ENCODE data around the gene UBL7.
A peak's percentile ranks its signal among the peaks of the same experiment; 100 is the strongest.

UBL7 gene

DNA sequence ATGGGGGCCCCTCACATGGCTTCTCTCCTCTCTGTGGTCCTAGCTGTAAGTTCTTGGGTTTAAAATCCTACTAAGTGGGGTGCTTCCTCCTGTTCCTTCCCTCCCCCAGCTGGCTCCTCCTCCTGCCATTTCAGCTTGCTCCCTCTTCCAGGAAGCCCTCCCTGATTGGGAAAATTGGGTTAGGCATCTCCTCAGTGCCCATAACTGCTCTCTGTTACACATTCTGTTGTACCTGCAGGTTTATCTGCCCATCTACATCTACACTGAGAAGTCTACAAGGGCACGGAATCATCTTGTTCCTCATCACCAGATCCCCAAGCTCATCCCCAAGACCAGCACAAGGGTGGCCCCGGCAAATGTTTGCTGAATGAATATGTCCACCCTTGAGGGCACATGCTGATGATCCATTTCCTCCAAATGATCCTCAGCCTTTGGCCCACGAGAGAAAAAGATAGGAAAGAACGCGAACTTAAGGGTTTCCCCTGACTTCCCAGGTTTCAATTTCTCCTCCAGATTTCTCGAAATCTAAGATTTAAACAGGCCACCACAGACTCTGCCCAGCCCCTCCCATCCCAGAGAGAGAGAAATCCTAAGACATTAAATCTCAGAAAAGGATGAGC, 31.1 kb downstream of the UBL7 start:
- in situ Hi-C loops (cut with HindIII; ENCODE audit: low pct_ligation_motif_present, low pct_unique_long_range_greater_than_20kb, low sequenced_read_pairs): no loop called here
- DNase-seq: no peak

GRCh38 chr15:74428970-74429780, 31.8 kb downstream of the UBL7 start:
- in situ Hi-C loops (cut with HindIII; ENCODE audit: low pct_ligation_motif_present, low pct_unique_long_range_greater_than_20kb, low sequenced_read_pairs): no loop called here
- no peak for DNase-seq

GRCh38 chr15:74428442-74428787, 32.5 kb downstream of the UBL7 start:
- no peak for DNase-seq
- in situ Hi-C loops (cut with HindIII; ENCODE audit: low pct_ligation_motif_present, low pct_unique_long_range_greater_than_20kb, low sequenced_read_pairs): no loop called here

DNA sequence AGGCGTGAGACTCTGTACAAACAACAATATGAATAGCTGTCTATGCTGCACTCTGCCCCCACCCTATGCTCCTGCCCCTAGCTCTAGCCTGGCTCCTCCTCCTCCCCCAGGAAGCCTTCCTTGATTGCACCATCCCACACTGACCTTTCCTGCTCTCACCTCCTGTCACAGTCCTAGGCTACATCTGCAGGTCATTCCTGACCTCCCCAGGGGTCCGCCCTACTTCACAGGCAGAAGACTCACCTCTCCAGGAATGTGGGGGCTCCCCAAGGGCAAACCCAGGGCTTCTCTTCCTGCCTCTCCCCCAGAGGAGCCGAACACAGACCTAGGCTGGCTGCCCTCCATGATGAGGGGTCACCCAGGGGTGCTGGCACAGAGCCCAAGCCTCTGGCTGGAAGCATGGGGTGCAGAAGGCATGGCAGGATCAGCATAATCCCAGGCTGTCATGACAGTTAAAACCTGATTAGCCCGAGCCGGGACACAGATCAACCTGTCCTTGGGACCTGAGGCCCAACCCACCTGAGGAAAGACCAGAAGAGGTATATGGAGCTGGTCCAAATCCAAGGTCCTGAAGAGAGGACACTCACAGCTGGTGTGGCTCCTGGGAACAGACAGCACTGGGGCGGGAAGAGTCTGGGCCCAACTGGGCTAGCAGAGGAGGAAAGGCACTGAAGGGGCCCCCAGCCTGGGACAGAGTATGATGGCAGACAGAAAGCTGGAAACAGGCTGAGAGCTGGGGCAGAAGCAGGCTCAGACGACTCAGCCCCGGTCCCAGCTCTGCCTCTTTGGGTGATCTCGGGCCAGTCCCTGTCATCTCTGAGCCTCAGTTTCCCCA, 33.1 kb downstream of the UBL7 start:
- no peak for DNase-seq
- in situ Hi-C loops (cut with HindIII; ENCODE audit: low pct_ligation_motif_present, low pct_unique_long_range_greater_than_20kb, low sequenced_read_pairs): no loop called here

GRCh38 chr15:74426404-74427281, 34.3 kb downstream of the UBL7 start:
- no peak for DNase-seq
- in situ Hi-C loops (cut with HindIII; ENCODE audit: low pct_ligation_motif_present, low pct_unique_long_range_greater_than_20kb, low sequenced_read_pairs): no loop called here

DNA sequence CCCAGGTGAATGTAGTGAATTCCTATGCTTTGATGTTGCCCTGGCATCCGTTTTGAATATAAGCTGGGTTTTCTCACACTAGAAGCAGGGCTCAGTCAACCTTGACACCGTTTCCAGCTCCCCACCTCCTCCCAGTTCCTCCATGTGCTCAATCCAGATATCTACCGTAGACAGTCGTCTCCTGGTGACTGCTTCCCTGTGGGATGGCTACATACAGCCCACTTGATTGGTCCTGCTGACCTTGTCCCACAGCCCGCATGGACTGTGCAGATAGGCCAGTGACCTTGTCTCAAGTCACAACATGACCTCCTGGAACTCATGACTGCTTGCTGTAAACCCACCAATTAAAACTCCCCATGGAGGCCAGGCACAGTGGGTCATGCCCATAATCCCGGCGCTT, 35.3 kb downstream of the UBL7 start:
- in situ Hi-C loops (cut with HindIII; ENCODE audit: low pct_ligation_motif_present, low pct_unique_long_range_greater_than_20kb, low sequenced_read_pairs): no loop called here
- no peak for DNase-seq

DNA sequence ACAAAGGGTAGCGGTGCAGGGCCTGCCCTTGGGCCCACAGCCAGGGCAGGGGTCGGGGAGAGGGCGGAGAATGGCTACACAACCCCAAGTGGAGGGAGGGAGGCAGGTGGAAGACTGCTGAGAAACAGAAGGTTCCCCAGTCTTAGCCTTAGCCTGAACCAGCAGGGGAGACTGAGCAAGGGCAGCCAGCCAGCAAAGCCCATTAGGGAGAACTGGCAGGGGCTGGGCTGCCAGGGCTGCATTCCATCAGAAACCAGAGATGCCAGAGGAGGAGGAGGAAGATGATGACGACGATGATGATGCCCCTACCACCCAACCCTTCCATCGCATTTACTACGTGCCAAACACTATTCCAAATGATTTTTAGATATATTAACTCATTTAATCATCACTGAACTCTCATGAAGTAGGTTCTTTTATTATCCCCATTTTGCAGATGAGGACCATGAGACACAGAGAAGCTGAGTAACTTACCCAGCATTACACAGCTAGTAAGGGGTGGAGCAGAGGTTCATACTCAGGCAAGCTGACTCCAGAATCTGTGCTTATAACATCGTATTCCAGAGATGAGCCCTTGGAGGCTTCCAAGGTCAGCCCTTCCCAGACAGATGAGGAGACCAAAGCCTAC, 35.9 kb downstream of the UBL7 start:
- no peak for DNase-seq
- in situ Hi-C loops (cut with HindIII; ENCODE audit: low pct_ligation_motif_present, low pct_unique_long_range_greater_than_20kb, low sequenced_read_pairs): no loop called here

GRCh38 chr15:74423431-74424257, 37.3 kb downstream of the UBL7 start:
- DNase-seq: peak; percentile 17
- in situ Hi-C loops (cut with HindIII; ENCODE audit: low pct_ligation_motif_present, low pct_unique_long_range_greater_than_20kb, low sequenced_read_pairs): no loop called here

GRCh38 chr15:74422652-74423430, 38.1 kb downstream of the UBL7 start:
- DNase-seq: peak; percentile 87
- in situ Hi-C loops (cut with HindIII; ENCODE audit: low pct_ligation_motif_present, low pct_unique_long_range_greater_than_20kb, low sequenced_read_pairs): no loop called here

GRCh38 chr15:74422265-74422651, 38.7 kb downstream of the UBL7 start:
- no peak for DNase-seq
- in situ Hi-C loops (cut with HindIII; ENCODE audit: low pct_ligation_motif_present, low pct_unique_long_range_greater_than_20kb, low sequenced_read_pairs): no loop called here

DNA sequence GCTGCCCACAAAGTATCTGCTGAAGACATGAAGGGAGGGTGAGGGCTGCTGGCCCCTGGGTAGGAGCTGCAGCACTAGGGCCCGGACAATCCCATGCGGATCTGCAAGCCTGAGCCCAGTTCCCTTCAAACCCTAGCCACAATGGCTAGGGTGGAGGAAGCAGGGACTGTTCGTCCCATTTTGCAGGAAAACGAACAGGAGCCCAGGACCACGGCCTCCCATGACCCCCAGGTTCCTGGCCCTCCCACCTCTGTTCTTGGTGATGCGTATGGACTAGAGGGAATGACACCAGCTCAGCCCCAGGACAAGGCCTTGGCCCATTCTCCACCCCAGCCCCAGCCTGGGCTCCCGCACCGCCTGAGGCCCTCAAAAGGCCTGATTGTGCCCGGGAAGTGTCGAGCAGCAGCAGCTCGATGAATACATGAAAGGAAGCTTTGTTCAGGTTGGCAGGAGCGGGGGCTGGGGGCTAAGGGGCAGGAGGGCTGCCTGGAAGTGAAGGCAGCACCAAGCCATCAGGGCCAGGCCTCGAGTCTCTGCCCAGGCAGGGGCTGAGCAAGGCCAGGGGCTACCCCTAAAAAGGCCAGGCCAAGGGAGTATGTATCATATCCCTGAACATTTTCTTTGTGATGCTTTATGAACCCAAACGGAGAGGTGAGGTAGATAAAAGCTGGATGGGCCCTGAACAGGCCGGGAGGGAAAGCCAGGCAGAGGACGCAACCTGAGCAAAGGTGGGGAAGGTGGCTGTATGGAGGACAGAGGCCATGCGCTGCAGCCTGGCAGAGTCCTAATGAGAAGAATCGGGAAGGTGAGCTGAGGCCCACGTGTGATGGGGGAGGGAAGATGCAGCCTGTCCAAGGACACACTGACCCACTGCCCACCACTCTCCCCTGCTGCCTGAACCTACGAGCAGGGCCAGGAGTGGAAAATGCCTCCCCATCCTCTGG, 39.4 kb downstream of the UBL7 start:
- in situ Hi-C loops (cut with HindIII; ENCODE audit: low pct_ligation_motif_present, low pct_unique_long_range_greater_than_20kb, low sequenced_read_pairs): no loop called here
- DNase-seq: no peak

DNA sequence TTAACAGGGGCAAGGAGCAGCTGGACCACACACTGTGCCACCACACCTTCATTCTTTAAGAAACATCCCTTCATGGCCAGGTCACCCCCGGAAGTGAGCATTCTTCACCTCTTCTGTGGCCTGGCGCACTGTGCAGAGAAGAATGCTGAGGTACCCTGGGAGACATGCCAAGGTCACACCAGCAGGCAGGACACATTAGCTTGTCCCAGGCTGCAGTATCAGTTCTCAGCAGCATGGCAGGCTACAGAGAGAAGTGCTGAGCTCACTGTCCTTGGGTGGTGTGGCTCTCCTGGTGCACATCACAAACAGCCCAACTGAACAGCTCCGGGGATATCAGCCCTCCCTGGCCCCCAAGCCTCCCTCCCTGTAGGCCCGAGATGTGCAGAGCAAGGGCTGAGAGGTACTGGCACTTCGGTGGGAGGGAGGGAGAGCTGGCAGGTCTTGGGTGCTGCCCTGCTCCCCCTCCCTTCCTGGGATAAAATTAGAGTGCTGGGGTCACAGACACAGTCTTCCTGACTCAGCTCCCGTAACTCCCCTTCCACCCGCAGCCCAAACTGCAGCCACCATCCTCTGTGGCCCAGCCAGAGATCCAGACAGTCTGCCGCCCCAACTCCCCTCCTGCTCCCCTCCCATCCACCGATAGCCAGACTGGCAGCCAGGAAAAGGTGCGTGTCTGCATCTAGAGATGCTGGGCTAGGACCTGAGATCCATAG, 40.6 kb downstream of the UBL7 start:
- DNase-seq: peak; percentile 34
- in situ Hi-C loops (cut with HindIII; ENCODE audit: low pct_ligation_motif_present, low pct_unique_long_range_greater_than_20kb, low sequenced_read_pairs): no loop called here

- no peak for DNase-seq
- in situ Hi-C loops (cut with HindIII; ENCODE audit: low pct_ligation_motif_present, low pct_unique_long_range_greater_than_20kb, low sequenced_read_pairs): no loop called here
These were observed 41.5 kb downstream of the UBL7 start for GRCh38 chr15:74419432-74419831.

DNA sequence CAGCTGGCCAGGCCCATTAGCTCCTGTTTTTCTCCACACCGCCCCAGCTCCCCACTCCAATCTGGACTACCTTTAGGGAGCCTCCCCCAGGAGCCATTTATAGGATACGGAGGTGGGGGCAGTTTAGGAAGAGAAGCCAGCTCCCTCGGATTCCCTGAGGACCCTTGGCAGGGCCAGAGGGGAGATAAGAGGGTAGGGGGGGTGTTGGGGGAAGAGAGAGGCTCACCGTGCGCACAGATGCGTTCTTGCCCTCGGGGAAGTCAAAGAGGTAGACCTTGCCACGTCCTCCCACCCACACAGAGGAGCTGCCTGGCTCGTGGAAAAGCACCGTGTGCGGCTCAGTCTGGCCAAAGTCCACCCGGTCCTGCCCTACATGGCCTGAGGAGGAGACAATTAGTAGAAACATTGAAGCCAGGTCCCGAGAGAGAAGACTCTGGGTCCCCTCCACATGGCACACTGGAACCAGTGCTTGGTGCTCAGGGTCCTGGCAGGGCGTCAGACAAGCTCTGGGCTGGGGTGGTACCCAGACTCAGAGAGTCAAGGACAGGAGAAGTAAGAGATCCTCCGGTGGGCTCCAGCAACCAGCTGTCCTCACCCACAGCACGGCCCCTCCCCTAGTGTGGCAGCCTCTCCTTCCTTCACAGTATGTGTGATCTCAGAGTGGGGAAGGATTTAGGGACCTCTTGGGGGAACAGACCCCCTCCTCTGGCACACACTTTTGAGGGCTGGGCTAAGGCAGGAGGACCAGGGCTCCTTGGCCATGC, 42.2 kb downstream of the UBL7 start:
- in situ Hi-C loops (cut with HindIII; ENCODE audit: low pct_ligation_motif_present, low pct_unique_long_range_greater_than_20kb, low sequenced_read_pairs): no loop called here
- no peak for DNase-seq

GRCh38 chr15:74417670-74418069, 43.3 kb downstream of the UBL7 start:
- no peak for DNase-seq
- in situ Hi-C loops (cut with HindIII; ENCODE audit: low pct_ligation_motif_present, low pct_unique_long_range_greater_than_20kb, low sequenced_read_pairs): no loop called here
